GM21381 (cell line): Measurements from ENCODE around the gene TRNAU1AP.
"Not testable (repeated sequence)": the region's sequence is repeated elsewhere in the genome, so short reads cannot be mapped to it uniquely, and the experiment has no call there.

Source experiments
- ATAC-seq: cut with Tn5 transposase; IDR thresholded peaks from one replicate; pipeline ENCODE4 v1.9.1; 2021; ENCODE audit warnings: mild to moderate bottlenecking, moderate library complexity; ENCODE audit not compliant: unreplicated experiment

The TRNAU1AP gene

GRCh38 chr1:28552758-28553663 is at the start of gene TRNAU1AP:
Gene TRNAU1AP (plus strand): TSS chr1:28553085. CDS start chr1:28553111, 26 bp downstream.
- ATAC-seq: peak; percentile 95

- no peak for ATAC-seq
These were observed 49.8 kb upstream of the TRNAU1AP start for GRCh38 chr1:28503117-28503516.

DNA sequence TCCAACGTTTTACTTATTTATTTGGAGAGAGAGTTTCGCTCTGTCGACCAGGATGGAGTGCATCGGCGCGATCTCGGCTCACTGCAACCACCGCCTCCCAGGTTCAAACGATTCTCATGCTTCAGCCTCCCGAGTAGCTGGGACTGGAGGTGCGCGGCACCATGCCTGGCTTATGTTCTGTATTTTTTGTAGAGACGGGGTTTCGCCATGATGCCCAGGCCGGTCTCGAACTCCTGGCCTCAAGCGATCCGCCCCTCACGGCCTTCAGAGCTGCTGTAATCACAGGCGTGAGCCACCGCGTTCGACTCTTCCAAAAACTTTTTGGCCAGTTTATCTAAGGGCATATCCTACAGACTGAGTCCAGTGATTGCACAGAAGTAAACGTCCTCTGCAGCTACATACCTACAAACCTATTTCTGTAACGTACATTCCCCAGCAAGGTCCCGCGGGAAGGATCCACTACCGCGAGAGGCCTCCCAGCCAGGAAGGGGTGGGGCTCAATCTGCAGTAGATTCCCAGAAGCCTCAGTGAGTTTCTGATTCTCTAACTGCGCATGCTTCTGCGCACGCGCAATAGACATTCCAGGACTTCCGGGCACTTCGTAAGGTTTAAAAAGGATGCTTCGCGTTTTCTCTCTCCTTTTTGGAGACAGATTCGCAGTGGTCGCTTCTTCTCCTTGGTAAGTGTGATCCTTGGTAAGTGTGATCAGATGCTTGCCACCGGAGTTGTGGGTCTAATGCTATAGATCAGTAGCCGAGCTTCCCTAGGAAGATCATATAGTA is 47.3 kb upstream of the TRNAU1AP start, which contains the start of gene RCC1:
Gene RCC1 (plus strand): TSS at position 638 of the 782 bp plus-strand sequence. CDS start 23,824 bp downstream, outside the sequence.
- ATAC-seq: peak; percentile 75

- no peak for ATAC-seq
These were observed 46.0 kb upstream of the TRNAU1AP start for GRCh38 chr1:28506907-28507246.

DNA sequence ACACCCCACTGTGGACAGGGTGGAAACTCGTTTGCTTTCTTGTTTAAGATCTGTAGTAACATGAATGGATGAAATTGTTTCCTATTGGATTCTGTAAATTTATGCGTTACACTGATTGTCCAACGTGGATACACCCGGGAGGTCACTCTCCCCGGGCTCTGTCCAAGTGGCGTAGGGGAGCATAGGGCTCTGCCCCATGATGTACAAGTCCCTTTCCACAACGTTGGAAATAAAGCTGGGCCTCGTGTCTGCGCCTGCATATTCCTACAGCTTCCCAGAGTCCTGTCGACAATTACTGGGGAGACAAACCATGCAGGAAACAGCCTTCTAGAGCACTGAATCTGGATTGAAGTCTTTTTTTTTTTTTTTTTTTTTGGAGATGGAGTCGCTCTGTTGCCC is 45.6 kb upstream of the TRNAU1AP start:
- ATAC-seq: no peak

- ATAC-seq: no peak
These were observed 45.0 kb upstream of the TRNAU1AP start for GRCh38 chr1:28507646-28508434.

GRCh38 chr1:28508435-28508754 is 44.5 kb upstream of the TRNAU1AP start:
- no peak for ATAC-seq

DNA sequence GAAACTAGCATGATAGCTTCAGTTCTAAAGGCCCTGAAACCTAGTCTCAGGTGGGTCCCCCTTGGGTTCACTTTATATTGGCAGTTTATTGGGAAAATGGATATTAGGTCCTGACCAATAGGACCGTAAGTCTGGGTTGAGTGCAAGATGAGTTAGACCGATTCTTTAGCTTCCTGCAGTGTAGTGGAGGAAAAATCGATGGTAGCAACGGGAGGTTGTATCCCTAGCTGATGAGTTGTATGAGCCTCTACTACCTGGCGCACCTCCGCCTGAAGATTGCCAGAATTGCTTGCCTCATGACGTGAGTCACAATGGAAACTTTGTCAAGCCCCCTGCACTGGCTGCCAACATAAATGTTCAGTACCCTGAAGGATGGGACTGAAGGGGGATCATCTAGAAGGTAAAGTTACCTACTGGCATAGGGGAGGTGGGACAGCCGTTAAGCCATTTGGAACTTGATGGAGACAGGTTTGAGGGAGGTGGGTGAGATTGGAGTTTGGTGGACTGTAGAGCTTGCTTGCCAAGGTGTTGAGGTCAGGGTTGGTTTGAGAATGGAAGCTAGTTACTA is 43.1 kb upstream of the TRNAU1AP start:
- no peak for ATAC-seq

GRCh38 chr1:28510273-28510969 is 42.5 kb upstream of the TRNAU1AP start:
- ATAC-seq: no peak

DNA sequence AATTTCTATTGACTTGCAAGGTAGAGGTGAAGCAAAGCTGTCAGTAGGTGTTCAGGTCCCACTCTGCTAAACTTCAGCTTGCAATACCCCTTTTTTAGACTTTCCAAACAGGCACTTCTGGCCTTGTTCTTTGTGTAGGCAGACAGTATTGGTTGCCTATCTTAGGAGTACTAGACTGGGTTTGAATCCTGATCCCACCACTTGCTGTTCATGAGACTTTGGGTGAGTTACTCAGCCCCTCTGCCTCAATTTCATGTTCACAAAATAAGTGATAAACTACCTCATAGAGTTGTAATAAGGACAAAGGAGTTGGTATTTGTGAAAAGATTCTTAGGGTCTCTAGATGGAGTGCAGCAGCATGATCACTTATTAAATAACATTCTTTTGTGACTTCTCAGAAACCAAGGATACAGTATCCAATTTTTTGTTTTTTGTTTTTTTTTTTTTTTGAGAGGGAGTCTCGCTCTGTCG is 41.9 kb upstream of the TRNAU1AP start:
- ATAC-seq: no peak

DNA sequence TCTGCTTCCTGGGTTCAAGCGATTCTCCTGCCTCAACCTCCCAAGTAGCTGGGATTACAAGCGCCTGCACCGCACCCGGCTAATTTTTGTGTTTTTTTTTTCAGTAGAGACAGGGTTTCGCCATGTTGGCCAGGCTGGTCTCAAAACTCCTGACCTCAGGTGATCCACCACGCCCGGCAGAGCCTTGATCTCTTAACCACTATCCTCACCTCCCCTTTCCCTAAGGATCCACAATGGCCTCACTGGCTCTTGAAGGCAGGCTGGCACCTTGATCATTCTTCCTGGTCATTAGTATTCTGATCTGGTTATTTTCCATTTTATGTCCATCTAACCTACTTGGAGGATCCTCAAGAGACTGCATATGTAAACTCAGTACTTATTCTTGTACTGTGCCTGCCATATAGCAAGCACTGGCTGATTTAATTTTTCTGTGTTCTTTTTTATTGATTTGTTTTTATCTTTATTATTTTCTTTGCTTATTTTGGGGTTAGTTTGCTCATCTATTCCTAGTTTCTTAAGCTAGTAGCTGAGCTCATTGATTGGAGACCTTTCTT is 40.8 kb upstream of the TRNAU1AP start:
- no peak for ATAC-seq

- not testable (repeated sequence) for ATAC-seq
These were observed 38.4 kb upstream of the TRNAU1AP start for GRCh38 chr1:28514445-28514933.

GRCh38 chr1:28516518-28516956 is 36.3 kb upstream of the TRNAU1AP start:
- no peak for ATAC-seq

DNA sequence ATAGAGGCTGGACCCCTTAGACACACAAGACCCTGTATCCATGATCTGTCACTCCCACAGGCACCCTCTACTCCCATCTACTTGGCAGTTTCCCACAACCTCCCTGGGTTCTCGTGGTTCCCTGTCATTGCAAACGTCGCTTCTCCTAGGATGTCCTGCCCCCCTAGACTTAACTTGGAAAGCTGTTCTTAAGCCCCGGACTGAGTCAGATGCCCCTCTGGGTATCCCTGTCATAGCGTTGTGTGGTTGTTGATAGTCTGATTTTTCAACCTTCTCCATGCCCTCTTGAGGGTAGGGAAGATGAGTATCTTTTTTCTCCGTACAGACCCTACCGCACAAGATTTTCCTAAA is 35.3 kb upstream of the TRNAU1AP start:
- ATAC-seq: peak; percentile 8

DNA sequence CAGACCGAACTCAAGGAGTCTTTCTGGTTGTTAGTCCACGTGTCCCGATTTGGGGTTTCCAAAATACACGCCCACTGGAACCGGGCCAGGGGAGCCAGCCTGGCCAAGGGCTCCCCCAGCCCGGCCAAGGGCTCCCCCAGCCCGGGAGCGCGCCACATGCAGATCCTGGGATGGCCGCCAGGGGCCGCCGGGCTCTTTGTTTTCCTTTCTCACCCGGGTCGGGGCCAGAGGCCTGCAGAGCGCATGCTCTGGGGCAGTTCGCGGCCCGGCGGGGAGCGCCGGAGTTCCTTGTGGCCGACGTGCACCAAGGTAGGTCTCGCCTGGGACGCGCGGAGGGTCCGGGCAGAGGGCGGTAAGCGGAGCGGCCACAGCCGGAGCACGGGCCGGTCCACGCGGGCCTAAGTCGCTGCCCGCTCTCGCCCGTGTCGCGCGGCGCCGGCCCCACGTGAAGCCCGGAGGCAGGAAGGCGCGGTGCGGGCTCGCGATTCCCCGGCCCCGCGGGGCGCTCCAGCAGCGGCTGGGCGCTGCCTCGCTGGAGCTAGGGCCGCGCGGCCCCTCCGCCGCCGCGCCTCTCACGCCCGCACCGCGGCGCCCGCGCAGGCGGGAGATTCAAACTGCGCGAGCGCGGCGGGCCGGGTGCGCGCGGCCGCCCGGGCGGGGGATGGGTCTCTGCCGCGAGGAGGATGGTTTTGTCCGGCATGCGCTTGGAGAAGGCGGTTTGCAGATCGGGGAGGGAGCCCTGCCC is 34.7 kb upstream of the TRNAU1AP start:
- peak; percentile 80 for ATAC-seq

- ATAC-seq: no peak
These were observed 34.0 kb upstream of the TRNAU1AP start for GRCh38 chr1:28518745-28519341.

- no peak for ATAC-seq
These were observed 32.7 kb upstream of the TRNAU1AP start for GRCh38 chr1:28519946-28520725.

- not testable (repeated sequence) for ATAC-seq
These were observed 32.1 kb upstream of the TRNAU1AP start for GRCh38 chr1:28520796-28521195.
